CD4-positive, alpha-beta T cell treated with Interleukin-10 for 1 hour (primary cell): Measurements from ENCODE around the gene CACNG4.

Experiments used
- DNase-seq: peaks from one replicate; pipeline ENCODE4 v3.0.0-alpha.2; 2020

Gene CACNG4

DNA sequence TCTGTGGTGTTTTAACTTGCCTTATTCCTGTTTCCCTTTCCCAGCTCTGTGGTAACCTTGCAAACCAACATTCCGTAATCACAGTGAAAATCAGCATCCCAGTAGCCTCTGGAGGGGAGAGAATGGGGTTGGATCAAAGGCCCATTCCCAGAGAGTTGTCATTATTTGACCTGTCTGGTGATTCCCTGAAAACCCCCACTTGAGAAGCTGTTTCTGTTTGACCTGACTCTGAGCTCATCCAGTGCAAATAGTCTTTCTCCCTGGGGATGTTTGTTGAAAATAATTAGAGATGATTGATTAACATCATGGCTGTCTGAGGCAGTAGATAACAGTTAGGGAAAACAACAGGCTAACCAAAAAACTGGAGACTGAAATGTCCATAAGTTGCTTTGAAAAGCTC lies 82.9 kb downstream of the CACNG4 start:
- DNase-seq: no peak

DNA sequence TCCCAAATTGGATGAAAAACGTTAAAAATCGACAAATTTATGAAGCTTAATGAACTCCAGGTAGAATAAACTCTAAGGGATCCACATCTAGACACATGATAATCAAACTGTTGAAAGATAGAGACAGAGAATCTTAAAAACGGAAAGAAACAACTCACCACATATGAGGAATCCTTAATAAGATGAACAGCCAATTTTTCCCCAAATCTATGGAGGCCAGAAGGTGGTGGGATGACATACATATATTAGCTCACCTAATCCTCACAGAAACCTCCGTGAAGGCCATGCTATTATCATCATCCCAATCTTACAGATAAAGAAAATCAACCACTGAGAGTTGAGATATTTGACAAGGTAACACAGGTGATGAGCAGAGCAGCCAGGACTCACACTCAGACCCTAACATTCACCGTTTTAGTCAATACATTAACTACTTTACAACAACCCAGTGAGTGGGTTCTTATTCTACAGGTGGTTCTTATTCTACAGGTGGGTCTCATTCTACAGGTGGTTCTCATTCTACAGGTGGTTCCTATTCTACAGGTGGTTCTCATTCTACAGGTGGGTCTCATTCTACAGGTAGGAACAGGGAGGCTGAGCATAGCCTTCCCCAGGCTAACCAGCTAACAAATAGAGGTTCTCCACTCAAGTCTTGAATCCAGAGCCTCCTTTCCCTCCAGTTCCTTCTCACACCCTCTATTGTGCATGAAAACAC lies 84.7 kb downstream of the CACNG4 start:
- DNase-seq: no peak

DNA sequence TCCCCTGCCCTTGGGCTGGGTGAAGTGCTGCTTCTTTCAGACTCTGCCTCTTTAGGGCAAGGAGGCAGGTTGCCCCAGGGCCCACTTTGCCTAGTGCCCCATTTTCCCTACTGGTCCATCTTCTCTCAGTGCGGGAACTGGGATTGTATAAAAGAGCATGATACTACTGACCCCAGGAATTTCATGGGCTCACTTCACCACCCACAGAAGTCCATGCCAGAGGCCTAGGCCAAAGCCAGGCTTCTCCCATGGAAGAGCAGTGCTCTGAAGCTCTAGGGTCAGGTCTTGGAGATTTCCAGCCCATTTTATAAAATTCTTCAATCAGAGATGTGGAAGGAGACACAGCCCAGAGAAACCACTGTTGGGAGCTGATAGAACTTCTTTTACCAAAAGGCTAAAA lies 85.6 kb downstream of the CACNG4 start:
- no peak for DNase-seq

DNA sequence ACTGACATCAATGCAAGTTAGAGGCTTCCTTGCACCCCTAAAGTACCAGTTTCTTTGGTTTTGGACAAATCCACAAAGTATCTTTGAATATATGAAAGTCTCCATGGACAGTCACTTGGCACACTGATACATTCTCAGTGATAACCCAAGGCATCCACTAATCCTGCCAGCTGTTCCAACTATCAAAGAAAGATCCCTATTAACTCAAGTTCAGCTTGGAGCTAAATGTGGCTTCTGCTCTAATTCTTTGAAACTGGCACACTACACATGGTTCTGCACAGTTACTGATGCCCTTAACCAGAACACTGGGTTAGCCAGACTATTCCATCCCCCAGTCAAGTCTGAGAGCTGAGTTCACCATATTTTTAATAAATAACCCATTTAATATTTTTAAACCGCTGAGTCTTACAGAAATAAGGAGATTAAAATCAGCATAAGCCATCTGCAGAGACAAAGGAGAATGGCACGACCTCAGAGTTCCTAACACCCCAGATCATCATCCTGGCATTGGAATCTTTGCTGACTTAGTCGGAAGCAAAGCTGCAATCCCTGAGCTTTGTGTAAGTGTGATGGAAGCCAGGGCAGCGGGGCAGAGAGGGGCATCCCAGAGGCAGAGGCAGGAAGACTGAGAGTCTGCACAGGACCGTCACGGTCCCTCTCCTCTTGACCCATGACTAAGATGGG lies 86.1 kb downstream of the CACNG4 start:
- no peak for DNase-seq

DNA sequence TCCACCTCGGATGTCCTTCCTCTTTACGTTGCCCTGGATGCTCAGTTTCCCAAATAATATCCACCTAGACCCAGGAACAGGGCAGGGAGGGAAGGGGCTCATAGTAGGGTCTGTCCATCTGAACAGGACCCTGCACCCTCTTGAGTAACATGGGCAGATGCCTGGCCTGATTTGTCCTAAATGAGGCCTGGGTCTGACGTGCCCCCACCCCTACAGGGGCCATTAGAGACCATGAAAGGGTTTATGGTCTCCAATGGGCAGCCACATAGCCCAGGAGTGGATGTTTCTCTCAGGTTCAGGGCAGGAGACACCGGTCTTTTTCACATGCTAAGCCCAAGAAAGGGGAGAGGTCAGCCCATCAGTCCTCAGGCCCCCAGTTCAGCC lies 86.6 kb downstream of the CACNG4 start:
- DNase-seq: no peak

DNA sequence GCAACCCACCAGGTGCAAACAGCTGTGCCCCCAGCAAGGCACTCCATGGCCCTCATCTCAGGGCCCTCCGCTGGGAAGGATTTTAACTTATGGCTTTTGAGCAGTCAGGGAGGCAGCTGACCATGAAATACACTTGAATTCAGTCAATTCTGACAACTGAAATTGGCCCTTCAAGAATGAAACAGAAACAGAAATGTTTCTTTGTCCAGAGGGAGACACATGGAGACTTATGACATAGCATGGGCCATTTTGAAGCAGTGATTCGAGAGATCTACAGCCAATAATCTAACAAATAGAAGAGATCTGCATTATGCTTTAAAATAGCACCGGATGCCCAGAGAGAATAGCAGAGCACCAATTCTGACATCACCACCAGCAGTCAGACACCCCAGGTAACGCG lies 87.3 kb downstream of the CACNG4 start:
- DNase-seq: no peak

DNA sequence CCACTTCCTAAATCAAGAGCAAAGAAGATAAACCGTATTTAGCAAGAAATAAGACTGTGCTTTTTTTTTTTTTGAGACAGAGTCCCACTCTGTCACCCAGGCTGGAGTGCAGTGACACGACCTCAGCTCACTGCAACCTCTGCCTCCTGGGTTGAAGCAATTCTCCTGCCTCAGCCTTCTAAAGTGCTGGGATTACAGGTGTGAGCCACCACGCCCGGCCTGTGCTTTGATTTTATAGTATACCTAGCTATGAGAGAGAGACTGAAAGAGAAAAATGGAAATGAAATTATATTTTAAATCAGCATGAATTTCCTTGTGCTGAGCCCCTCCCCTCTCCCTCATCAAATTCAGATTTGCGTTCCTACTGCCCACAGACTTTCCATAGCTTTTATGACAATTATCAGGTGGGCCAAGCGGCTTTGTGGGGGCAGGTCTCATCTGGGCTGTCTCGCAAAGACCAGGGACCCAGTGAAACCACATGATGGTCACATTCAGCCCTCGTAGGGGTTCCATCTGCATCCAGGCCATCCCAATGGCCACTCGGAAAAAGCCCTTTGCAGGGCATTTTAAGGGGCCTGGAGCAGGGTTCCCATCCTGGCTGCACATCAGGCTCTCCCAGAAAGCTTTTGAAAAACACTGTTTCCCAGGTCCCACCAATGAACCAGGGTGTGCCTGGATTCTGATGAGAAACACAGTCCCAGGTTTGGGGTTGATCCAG lies 88.4 kb downstream of the CACNG4 start:
- no peak for DNase-seq

DNA sequence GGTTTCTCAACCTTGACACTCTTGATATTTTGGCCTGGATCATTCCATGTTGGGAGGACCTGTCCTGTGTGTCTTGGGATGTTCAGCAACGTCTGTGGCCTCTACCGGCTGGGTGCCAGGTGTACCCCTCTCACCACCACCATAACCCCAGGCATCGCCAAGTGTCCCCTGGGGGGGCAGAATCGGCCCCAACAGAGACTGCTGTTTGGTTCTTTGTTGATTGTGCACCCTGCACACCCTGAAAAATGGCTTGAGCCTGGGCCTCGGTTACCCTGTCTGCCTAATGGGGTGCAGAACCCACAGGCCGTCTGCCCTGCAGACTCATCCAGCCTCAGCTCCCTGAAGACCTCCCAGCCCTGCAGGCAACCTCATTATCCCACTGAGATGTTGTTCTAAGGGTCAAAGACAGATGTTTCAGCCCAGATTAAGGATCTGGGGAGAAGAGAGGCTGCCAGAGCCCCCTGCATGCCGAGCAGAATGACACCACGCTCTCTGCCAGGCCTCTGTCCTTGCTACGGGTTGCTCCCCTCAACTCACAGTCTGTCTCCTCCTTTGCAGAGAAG lies 89.0 kb downstream of the CACNG4 start:
- DNase-seq: no peak

DNA sequence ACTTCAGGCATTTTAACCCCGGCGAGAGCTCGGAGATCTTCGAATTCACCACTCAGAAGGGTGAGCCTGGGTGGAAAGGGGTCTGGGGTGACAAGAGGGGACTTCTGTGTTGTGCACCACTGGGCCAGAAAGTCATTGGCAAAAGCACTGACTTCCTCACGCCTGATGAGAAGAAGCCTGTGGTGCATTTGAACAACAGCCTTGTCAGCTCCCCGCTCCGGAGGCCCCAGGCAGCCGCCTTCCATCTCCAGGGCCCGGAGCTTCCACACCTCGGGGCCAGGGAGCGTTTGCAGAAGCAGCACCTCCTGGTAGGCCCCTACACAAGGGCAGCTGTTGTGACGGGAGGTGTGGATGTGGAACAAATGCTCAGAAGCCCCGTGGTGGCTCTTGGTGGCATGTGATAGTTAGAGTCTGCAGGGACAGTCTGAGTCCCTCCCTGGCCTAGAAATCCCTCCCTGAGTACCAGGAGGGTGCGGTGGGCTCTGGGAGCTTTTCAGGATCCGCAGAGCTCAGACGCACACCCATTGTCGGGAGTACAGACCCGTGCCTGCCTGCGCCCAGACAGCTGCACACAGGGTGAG lies 89.6 kb downstream of the CACNG4 start:
- DNase-seq: no peak

DNA sequence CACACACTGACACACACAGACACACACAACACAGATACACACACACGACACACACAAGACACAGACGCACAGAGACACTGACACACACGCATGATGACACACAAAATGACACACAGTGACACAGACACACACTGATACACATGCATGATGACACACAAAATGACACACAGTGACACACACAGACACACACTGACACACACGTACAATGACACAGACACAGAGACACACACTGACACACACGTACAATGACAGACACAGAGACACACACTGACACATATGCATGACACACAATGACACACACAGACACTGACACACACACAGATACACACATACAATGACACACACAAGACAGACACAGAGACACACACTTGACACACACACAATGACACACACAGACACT lies 90.1 kb downstream of the CACNG4 start:
- DNase-seq: no peak

DNA sequence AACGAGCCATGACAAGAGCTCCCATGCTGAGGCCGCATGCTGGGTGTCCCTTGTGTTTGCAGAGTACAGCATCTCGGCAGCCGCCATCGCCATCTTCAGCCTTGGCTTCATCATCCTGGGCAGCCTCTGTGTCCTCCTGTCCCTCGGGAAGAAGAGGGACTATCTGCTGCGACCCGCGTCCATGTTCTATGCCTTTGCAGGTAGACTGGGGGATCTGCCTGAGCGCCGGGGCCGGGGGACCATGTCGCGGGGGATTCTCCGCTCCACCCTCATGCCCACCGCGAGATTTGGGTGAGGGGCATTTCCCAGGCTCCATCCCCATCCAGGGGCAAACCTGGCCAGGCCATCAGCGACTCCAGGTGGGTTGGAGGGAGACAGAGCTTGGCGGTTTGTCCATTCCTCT lies 90.5 kb downstream of the CACNG4 start:
- DNase-seq: no peak

DNA sequence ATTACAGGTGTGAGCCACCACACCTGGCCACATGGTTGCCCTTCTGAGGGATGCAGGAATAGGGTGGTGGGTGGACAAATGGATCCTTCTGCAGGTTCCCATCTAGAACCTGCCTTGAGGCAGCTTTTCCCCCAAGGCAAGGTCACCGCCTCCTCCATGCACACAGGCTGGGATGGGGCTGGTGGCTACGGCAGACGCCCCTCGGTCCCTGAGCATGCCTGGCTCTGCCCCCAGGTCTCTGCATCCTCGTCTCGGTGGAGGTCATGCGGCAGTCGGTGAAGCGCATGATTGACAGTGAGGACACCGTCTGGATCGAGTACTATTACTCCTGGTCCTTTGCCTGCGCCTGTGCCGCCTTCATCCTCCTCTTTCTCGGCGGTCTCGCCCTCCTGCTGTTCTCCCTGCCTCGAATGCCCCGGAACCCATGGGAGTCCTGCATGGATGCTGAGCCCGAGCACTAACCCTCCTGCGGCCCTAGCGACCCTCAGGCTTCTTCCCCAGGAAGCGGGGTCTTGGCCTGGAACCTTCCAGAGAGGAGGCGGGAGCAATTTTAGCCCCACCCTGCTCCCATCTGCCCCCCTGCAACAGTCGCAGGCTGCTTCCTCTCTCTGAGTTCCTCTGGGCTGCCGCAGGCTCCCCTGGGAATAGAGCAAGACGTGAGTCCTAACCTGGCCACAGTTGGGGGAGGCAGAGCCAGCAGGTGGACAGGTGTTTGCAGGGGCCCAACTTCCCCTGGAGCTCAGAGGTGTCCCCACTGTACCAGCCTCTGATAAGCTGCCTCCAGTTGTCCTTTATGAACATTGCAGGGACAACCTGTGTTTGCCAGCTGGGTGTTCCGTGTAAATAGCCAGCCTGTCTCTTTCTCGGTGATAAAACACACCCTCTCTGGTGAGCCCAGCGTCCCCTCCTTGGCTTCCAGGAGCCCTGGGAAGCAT lies 91.6 kb downstream of the CACNG4 start:
- no peak for DNase-seq

DNA sequence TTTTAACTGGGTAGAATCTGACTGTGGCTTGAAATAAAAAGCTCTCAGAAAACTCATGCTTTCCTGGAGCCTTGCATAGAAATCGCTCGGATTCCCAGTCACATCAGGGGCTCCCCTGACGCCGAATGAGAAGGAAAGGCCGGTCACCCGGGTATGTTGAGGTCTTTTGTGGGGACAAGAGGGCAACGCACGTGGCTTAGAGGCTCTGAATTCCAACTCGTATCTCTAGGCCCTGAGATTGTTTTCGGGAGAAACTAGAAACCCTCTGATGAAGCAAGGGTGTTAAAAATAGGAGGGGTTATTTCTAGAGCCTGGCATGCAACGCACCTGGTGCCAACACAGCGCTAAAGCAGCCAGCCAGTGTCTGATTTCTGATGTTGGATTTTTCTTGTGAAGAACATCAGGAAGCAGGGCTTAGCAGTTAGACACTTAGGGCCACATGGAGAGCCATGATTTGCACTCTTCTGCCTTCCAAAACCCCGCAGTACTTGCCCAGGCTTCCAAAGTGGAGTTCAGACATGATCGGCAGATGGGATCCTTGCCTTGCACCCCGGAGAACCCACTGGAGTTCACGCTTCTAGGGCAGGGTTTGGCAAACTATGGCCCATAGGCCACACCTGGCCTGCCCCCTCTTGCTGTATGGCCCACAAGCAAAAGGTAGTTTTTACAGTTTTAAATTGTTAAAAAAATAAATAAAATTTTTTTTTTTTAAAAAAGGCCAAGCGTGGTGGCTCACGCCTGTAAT lies 92.4 kb downstream of the CACNG4 start:
- DNase-seq: no peak

DNA sequence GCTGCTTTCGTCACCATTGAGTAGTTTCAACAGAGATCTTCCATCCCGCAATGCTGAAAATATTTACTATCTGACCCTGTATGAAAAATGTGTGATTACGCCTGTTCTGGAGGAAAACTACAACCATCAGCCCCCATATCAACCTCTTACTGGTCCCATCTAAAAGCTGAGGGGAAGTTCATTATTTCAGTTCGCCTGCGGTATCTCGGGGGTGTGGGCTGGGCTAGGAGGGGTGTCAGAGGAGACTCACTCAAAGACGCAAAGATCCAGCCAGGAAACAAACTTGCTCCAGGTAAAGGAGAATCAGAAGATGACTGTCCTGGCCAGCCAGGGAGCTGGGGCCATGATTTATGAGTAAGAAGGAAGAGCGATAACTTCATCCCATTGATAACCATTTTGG lies 93.5 kb downstream of the CACNG4 start:
- no peak for DNase-seq

DNA sequence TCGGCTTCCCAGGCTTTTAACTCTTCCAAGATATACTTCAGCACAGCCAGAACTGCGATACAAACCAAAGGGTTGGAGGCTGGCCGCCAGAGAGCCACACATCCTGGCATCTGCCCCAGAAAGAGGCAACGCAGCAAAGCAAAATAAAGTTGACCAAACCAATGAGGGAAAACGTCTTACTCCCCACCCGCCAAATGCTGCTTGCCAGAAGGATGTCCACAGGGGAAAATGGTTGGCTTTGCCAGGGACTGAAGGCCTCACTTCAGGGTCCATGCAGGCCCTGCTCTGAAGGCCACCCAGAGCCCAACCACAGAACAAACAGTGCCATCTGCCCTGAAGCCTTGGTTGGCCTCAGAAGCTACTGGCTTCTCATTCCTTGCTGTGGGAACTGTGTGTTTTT lies 94.9 kb downstream of the CACNG4 start:
- no peak for DNase-seq

DNA sequence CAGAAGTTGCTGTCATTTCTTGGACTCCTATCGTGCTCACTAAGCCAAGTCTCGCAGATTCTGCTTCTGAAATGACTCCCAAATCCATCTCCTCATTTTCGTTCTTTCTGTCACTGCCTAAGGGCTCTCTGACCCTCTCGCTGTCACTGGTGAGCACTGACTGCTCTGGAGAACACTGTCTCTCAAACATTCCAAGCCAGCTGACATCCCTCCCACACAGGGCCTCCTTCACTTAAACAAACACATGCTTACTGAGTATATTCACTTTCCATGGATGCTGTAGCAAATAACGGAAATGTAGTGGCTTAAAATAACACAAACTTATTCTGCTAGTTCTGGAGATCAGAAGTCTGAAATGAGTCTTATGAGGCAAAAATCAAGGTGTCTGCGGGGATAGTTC lies 98.6 kb downstream of the CACNG4 start:
- no peak for DNase-seq

DNA sequence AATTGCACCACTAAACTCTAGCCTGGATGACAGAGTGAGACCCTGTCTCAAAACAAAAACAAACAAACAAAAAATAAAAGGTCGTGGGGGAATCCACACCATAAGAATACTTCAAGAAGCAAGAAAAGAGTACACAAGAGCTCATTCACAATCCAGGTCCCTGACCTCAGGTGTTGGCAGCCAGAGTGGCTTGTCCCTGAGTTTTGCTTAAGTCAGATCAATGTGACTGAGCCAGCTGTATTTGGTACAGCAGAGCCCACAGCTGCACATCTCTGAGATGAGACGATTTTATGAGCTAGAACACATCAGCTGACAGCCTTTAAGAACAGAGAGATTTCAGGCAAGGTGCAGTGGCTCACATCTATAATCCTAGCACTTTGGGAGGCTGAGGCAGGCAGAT lies 102.2 kb downstream of the CACNG4 start:
- DNase-seq: no peak

DNA sequence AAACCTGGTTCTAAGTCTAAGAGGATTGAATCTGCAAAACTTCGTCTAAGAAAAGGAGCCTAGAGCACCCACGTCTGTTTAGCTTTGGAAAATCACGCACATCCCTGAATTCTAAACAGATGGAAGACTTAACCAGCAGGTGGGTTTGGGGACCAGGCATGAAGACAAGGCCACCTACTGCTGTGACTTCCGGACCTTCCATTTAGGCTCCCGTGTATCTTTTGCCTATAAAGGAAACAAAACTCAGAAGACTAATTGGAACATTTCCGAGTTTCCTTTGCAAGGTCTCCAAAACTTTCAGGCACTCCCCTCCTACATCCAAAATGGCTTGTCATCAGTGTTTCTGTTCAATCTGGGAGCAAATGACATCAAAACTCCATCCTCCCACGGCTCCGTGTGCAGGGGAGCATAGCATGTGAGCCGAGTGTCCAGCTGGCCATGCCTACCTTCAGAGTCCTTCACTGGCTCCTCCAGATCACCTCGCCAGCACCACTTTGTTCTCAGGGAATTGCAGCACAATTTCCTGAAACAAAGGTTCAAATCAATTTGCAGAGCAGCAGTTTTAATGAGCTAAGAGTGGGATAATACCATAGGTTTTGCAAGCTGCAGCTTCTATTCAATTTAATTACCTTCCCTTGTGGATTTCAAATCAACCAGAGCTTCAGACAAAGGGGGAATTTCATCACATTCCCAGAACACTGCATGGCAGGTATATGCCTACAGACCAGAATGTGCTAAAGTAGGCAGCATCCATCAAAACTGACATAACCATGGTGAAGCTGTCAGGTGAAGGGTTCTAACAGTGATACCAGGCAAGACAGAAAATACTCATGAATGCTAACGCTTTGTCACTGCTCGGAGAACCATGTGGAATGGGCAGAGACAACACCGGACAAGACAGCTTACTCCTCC lies 103.3 kb downstream of the CACNG4 start:
- no peak for DNase-seq

DNA sequence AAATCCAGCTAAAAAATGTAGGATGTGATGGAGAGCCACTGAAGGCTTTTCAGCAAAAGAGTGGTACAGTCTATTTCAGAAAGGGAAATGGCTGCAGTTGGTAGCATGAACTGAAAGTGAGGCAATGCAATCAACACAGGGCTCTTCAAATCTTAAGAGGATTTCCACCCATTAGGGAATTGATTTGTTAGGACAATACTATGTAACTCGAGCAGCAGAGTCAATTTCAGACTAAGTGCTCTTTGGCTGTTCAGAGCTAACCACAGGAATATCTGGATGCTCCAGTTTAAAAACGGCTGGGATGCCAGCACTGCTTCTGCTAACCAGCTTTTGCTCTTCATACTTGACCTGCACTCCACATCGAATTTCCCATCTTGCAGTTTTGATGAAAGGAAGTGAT lies 104.5 kb downstream of the CACNG4 start:
- no peak for DNase-seq

DNA sequence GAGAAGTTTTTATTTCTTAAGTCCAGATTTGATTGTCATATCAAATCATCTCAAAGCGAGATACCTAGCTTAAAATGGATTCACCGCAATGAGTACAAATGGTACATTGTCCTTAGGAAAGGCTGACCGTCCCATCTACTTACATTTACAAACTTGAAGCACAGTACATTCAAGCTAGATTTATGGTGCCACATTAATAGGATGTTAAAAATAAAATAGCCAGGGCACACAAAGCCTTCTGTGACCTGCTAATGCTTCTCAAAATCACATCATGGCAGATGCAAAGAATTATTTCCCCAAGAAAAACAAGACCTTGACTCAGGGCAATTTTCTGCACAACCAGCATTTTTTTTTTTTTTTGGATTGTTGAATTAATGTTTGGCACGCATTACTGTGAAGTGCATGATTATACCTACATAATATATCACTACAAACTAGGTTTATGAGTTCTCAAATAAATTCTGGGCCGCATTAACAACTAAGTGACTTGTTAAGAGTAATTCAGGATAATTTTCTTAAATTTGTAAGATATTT lies 105.2 kb downstream of the CACNG4 start:
- no peak for DNase-seq
